Measurements from ENCODE around the gene FKBP9.
"Not testable (repeated sequence)": the region's sequence is repeated elsewhere in the genome, so short reads cannot be mapped to it uniquely, and the experiment has no call there.

FKBP9 gene

GRCh38 chr7:32979246-32979645, 22.0 kb downstream of the FKBP9 start:
- not testable (repeated sequence) for H3K27ac Mint-ChIP-seq; H3K4me1 Mint-ChIP-seq (ENCODE audit: low read depth); H3K4me3 Mint-ChIP-seq; H3K36me3 Mint-ChIP-seq (ENCODE audit: low read depth); H3K27me3 Mint-ChIP-seq (ENCODE audit: low read depth); H3K9me3 Mint-ChIP-seq

- not testable (repeated sequence) for H3K27ac Mint-ChIP-seq; H3K4me1 Mint-ChIP-seq (ENCODE audit: low read depth); H3K9me3 Mint-ChIP-seq; H3K36me3 Mint-ChIP-seq (ENCODE audit: low read depth); H3K27me3 Mint-ChIP-seq (ENCODE audit: low read depth); H3K4me3 Mint-ChIP-seq
Measured at GRCh38 chr7:32979902-32980301, 22.7 kb downstream of the FKBP9 start.

- not testable (repeated sequence) for H3K27ac Mint-ChIP-seq; H3K36me3 Mint-ChIP-seq (ENCODE audit: low read depth); H3K27me3 Mint-ChIP-seq (ENCODE audit: low read depth); H3K9me3 Mint-ChIP-seq
- Mint-ChIP-seq H3K4me1 (ENCODE audit: low read depth) (peaks cover 14% of the 10 kb centered on the region), H3K4me3 (peak overlapping the region; percentile 1)
Measured at GRCh38 chr7:32988148-32988547, 30.9 kb downstream of the FKBP9 start.

- peaks cover 15% of the 10 kb centered on the region for H3K4me1 Mint-ChIP-seq (ENCODE audit: low read depth)
- not testable (repeated sequence) for H3K9me3 Mint-ChIP-seq; H3K27me3 Mint-ChIP-seq (ENCODE audit: low read depth); H3K27ac Mint-ChIP-seq; H3K4me3 Mint-ChIP-seq; H3K36me3 Mint-ChIP-seq (ENCODE audit: low read depth)
Measured at GRCh38 chr7:32991068-32991585, 33.9 kb downstream of the FKBP9 start.

GRCh38 chr7:32991975-32992700, 34.9 kb downstream of the FKBP9 start:
- not testable (repeated sequence) for H3K9me3 Mint-ChIP-seq; H3K27me3 Mint-ChIP-seq (ENCODE audit: low read depth); H3K27ac Mint-ChIP-seq; H3K36me3 Mint-ChIP-seq (ENCODE audit: low read depth); H3K4me3 Mint-ChIP-seq
- H3K4me1 Mint-ChIP-seq (ENCODE audit: low read depth): peaks cover 15% of the 10 kb centered on the region

GRCh38 chr7:32992750-32993149, 35.5 kb downstream of the FKBP9 start:
- not testable (repeated sequence) for H3K9me3 Mint-ChIP-seq; H3K36me3 Mint-ChIP-seq (ENCODE audit: low read depth); H3K27ac Mint-ChIP-seq; H3K4me3 Mint-ChIP-seq; H3K27me3 Mint-ChIP-seq (ENCODE audit: low read depth)
- H3K4me1 Mint-ChIP-seq (ENCODE audit: low read depth): peaks cover 15% of the 10 kb centered on the region

- H3K36me3 Mint-ChIP-seq (ENCODE audit: low read depth); H3K9me3 Mint-ChIP-seq; H3K27ac Mint-ChIP-seq; H3K4me3 Mint-ChIP-seq; H3K27me3 Mint-ChIP-seq (ENCODE audit: low read depth); H3K4me1 Mint-ChIP-seq (ENCODE audit: low read depth): not testable (repeated sequence)
Measured at GRCh38 chr7:32997956-32998355, 40.7 kb downstream of the FKBP9 start.

GRCh38 chr7:32998361-32999171, 41.3 kb downstream of the FKBP9 start:
- not testable (repeated sequence) for H3K27me3 Mint-ChIP-seq (ENCODE audit: low read depth); H3K4me3 Mint-ChIP-seq; H3K9me3 Mint-ChIP-seq; H3K36me3 Mint-ChIP-seq (ENCODE audit: low read depth); H3K27ac Mint-ChIP-seq; H3K4me1 Mint-ChIP-seq (ENCODE audit: low read depth)

- H3K27me3 Mint-ChIP-seq (ENCODE audit: low read depth): not testable (repeated sequence)
Measured at GRCh38 chr7:32999380-32999779, 42.1 kb downstream of the FKBP9 start.

GRCh38 chr7:33003111-33003510, 45.9 kb downstream of the FKBP9 start:
- H3K27me3 Mint-ChIP-seq (ENCODE audit: low read depth); H3K9me3 Mint-ChIP-seq; H3K4me1 Mint-ChIP-seq (ENCODE audit: low read depth); H3K36me3 Mint-ChIP-seq (ENCODE audit: low read depth); H3K27ac Mint-ChIP-seq; H3K4me3 Mint-ChIP-seq: not testable (repeated sequence)

More at GRCh38 chr7:32999380-32999779, 42.1 kb downstream of the FKBP9 start:
- H3K27ac Mint-ChIP-seq; H3K4me1 Mint-ChIP-seq (ENCODE audit: low read depth); H3K36me3 Mint-ChIP-seq (ENCODE audit: low read depth); H3K9me3 Mint-ChIP-seq; H3K4me3 Mint-ChIP-seq: not testable (repeated sequence)

GRCh38 chr7:33004104-33004616, 46.9 kb downstream of the FKBP9 start:
- H3K4me3 Mint-ChIP-seq; H3K9me3 Mint-ChIP-seq; H3K4me1 Mint-ChIP-seq (ENCODE audit: low read depth); H3K27me3 Mint-ChIP-seq (ENCODE audit: low read depth); H3K27ac Mint-ChIP-seq; H3K36me3 Mint-ChIP-seq (ENCODE audit: low read depth): not testable (repeated sequence)

GRCh38 chr7:33005193-33005592, 48.0 kb downstream of the FKBP9 start:
- H3K4me3 Mint-ChIP-seq; H3K27me3 Mint-ChIP-seq (ENCODE audit: low read depth); H3K36me3 Mint-ChIP-seq (ENCODE audit: low read depth); H3K4me1 Mint-ChIP-seq (ENCODE audit: low read depth); H3K27ac Mint-ChIP-seq; H3K9me3 Mint-ChIP-seq: not testable (repeated sequence)

GRCh38 chr7:33005690-33006089, 48.5 kb downstream of the FKBP9 start:
- not testable (repeated sequence) for H3K36me3 Mint-ChIP-seq (ENCODE audit: low read depth); H3K27ac Mint-ChIP-seq; H3K4me3 Mint-ChIP-seq; H3K9me3 Mint-ChIP-seq; H3K4me1 Mint-ChIP-seq (ENCODE audit: low read depth); H3K27me3 Mint-ChIP-seq (ENCODE audit: low read depth)

- Mint-ChIP-seq H3K4me3 (no peak overlapping the region), H3K27me3 (ENCODE audit: low read depth) (no peaks in the 10 kb centered on the region), H3K4me1 (ENCODE audit: low read depth) (no peaks in the 10 kb centered on the region), H3K9me3 (no peaks in the 10 kb centered on the region), H3K36me3 (ENCODE audit: low read depth) (peaks cover 22% of the 10 kb centered on the region), H3K27ac (no peak overlapping the region)
Measured at GRCh38 chr7:33009734-33010133, 52.5 kb downstream of the FKBP9 start.

- Mint-ChIP-seq H3K27me3 (ENCODE audit: low read depth) (no peaks in the 10 kb centered on the region), H3K4me3 (no peak overlapping the region), H3K4me1 (ENCODE audit: low read depth) (no peaks in the 10 kb centered on the region), H3K36me3 (ENCODE audit: low read depth) (peaks cover 35% of the 10 kb centered on the region), H3K9me3 (no peaks in the 10 kb centered on the region), H3K27ac (no peak overlapping the region)
Measured at GRCh38 chr7:33012364-33012763, 55.1 kb downstream of the FKBP9 start.

Measured in T-helper 1 cell treated with Interleukin-12 subunit alpha and Interleukin-12 subunit beta and Interleukin-4 antibody, amounts not matched to agents 30 μg/mL and 1 μg/mL, for 36 hours (primary cell).